Uterus (tissue), 2 donors: ENCODE results near the gene POLR3C.

Experiments used
- CTCF ChIP-seq, 4 experiments: fragments of 200-600 bp in 2 of 4; fragments of 450-650 bp in 2 of 4; sonication (generic) in 2 of 4; IDR thresholded peaks; one replicate each; pipeline ENCODE4 v1.5.1; 2016 to 2019; ENCODE audit warnings: antibody characterized with exemption in 4 of 4, mild to moderate bottlenecking in 2 of 4, moderate library complexity in 1 of 4
- POLR2A ChIP-seq, 2 donors: fragments of 450-650 bp; IDR thresholded peaks; one replicate each; pipeline ENCODE4 v1.6.1; 2016; ENCODE audit warnings: antibody characterized with exemption in 2 of 2, mild to moderate bottlenecking in 1 of 2, moderate library complexity in 1 of 2

DNA sequence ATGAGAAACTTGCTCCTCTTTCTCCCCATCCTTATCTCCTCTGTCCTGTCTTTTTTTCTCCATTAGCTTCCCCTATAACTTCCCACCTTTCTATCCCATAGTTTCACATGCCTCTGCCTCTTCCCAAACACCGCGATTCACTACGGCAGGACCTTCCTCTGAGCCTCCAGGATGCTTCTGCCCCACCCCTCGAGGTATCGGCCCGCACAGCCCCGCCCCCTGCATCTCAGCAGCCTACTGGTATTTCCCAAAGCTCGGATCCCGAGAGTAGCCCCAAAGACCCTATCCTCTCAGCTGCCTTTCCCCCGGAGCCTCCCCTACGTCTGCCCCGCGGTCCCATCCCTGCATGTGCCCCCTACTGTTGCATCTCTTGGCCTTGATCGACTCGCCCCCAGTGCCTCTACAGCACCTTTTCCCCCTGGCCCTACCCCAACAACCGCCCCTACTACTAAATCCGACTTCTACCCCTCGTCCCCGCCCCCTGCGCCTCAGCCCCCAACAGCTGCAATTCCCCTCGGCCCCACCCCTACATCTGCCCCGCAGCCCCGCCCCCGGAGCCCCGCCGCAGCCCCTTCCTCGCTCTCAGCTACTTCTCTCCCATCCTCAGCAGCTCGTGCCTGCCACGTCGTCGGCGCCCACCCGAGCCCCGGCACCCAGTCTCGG lies 34.4 kb downstream of the POLR3C start:
- TF ChIP-seq CTCF (IDR thresholded peaks at IDR 0.05) (no peak), POLR2A (IDR thresholded peaks at IDR 0.05) (no peak)
